Suprapubic skin (tissue), 4 donors: Measurements from ENCODE around the gene GNB1L.

Experiments
- CTCF ChIP-seq, 2 donors: fragments of 200-600 bp in 1 of 2; fragments of 450-650 bp in 1 of 2; sonication (generic) in 1 of 2; IDR thresholded peaks; one replicate each; pipeline ENCODE4 v1.5.1; 2016 to 2019; ENCODE audit warnings: antibody characterized with exemption in 2 of 2, mild to moderate bottlenecking in 1 of 2, moderate library complexity in 1 of 2
- POLR2A ChIP-seq, 2 donors: fragments of 450-650 bp; IDR thresholded peaks; one replicate each; pipeline ENCODE4 v1.6.1; 2017; ENCODE audit warnings: antibody characterized with exemption in 2 of 2, mild to moderate bottlenecking in 2 of 2, moderate library complexity in 2 of 2
- POLR2AphosphoS5 ChIP-seq, 3 donors: sonication (generic); formaldehyde crosslinking; IDR thresholded peaks; one replicate each; pipeline ENCODE4 v1.6.1; 2017; ENCODE audit warnings: antibody characterized with exemption in 3 of 3

DNA sequence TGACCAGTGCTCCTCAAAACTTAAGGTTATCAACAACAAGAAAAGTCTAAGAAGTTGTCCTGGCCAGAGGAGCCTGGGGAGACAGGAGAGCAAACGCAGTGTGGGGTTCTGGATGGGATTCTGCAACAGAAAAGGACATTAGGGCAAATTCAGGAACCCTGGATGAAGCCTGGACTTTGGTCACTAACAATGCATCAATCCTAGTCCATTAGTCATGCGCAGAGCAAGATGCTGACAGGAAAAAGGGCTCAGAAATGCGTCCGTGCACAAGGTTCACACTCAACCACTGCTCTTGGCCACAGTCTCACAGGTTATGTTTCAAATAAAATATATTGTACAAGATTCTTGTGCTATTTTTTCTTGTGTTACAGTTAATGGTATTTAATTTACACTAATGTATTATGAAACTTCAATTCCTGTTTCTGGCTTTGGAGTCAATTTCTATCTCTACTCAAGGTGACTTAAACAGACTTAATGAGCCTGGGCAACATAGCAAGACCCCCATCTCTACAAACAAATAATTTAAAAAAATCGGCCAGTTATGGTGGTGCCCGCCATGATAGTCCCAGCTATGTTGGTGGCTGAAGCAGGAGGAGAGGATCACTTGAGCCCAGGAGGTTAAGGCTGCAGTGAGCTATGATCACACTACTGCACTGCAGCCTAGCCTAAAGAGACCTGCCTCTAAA, 13.6 kb downstream of the GNB1L start:
- TF ChIP-seq CTCF (IDR thresholded peaks at IDR 0.05) (no peak), POLR2AphosphoS5 (IDR thresholded peaks at IDR 0.05) (no peak), POLR2A (IDR thresholded peaks at IDR 0.05) (no peak)
